NCI-H510A (cell line): ENCODE measurements around the gene ZNF486.
"Not testable (repeated sequence)": the region's sequence is repeated elsewhere in the genome, so short reads cannot be mapped to it uniquely, and the experiment has no call there.

Experiments used
- DNase-seq: peaks from one replicate; lab custom pipeline; 2025; lab: John Stamatoyannopoulos, UW

ZNF486 gene

DNA sequence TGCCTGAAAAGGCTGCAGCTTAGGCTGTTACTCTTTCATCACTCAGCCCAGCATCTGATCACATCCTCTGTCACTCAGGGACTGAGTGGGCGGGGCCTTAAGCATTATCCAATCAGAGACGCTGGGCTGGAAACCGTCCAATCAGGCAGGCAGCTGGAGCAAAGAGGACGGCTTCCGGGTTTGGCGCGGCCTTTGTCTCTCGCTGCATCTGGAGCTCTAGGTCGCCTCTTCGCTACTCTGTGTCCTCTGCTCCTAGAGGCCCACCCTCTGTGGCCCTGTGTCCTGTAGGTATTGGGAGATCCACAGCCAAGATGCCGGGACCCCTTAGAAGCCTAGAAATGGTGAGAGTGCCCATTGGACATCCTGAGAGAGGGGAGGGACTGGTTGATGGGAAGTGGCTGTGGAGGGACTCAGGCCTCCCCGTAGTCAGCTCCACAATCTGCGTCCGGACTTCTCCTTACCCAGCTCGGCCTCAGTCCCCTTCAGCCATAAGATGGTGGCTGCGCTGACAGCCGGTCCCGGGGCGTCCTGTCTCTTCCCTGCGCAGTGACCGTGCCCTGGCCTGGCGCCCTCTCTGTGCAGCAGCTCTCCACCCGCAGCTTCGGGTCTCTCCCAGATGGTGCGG lies at the start of gene ZNF486:
Gene ZNF486, plus strand, starts transcription at position 195 of the 625 bp plus-strand sequence. Its CDS starts 117 bp downstream, at position 312.
- peak; percentile 55 for DNase-seq

DNA sequence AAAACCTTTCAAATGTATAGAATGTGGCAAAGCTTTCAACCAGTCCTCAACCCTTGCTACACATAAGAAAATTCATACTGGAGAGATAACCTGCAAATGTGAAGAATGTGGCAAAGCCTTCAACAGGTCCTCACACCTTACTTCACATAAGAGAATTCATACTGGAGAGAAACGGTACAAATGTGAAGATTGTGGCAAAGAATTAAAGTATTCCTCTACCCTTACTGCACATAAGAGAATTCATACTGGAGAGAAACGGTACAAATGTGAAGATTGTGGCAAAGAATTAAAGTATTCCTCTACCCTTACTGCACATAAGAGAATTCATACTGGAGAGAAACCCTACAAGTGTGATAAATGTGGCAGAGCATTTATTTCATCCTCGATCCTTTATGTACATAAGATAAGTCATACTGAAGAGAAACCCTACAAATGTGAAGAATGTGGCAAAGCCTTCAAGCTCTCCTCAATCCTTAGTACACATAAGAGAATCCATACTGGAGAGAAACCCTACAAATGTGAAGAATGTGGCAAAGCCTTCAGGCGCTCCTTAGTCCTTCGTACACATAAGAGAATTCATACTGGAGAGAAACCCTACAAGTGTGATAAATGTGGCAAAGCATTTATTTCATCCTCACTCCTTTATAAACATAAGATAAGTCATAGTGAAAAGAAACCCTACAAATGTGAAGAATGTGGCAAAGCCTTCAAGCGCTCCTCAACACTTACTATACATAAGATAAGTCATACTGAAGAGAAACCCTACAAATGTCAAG lies 48.8 kb upstream of the ZNF486 start:
- DNase-seq: not testable (repeated sequence)

DNA sequence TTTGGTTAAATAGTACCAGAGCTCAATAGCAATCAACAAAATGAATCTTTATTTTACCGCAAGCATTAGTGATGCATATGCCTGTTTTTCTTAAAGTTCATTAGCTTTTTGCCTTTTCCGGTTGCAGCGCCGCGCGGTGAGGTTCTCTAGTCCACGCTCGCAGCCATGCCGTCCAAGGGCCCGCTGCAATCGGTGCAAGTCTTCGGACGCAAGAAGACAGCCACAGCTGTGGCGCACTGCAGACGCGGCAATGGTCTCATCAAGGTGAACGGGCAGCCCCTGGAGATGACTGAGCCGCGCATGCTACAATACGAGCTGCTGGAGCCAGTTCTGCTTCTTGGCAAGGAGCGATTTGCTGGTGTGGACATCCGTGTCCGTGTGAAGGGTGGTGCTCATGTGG lies 42.1 kb upstream of the ZNF486 start:
- no peak for DNase-seq

DNA sequence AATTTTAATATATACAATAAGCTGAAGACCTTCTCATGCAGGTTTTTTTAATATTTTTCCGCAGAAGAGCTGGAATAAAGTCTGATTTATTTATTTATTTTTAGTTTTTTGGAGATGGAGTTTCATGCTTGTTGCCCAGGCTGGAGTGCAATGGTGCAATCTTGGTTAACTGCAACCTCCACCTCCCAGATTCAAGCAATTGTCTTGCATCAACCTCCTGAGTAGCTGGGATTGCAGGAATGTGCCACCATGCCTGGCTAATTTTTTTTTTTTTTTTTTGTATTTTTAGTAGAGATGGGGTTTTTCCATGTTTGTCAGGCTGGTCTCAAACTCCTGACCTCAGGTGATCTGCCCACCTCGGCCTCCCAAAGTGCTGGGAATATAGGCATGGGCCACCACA lies 34.1 kb upstream of the ZNF486 start:
- DNase-seq: not testable (repeated sequence)

DNA sequence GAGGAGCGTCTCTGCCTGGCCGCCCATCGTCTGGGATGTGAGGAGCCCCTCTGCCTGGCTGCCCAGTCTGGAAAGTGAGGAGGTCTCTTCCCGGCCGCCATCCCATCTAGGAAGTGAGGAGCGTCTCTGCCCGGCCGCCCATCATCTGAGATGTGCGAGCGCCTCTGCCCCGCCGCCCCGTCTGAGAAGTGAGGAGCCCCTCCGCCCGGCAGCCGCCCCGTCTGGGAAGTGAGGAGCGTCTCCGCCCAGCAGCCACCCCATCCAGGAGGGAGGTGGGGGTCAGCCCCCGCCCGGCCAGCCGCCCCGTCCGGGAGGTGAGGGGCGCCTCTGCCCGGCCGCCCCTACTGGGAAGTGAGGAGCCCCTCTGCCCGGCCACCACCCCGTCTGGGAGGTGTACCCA lies 29.3 kb upstream of the ZNF486 start:
- not testable (repeated sequence) for DNase-seq

DNA sequence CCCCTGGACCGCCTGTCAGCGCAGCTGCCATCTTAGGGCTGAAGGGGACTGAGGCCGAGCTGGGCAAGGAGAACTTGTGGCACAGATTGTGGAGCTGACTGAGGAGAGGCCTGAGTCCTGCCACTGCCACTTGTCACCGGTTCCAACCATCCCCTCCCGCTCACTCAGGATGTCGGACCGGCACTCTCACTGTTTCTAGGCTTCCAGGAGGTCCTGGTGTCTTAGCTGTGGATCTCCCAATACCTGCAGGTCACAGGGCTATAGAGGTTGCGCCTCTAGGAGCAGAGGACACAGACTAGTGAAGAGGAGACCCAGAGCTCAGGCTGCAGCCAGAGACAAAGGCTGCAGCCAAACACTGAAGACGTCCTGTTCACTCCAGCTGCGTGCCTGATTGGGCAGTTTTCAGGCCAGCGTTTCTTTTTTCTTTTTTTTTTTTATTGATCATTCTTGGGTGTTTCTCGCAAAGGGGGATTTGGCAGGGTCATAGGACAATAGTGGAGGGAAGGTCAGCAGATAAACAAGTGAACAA lies 15.3 kb upstream of the ZNF486 start:
- no peak for DNase-seq

DNA sequence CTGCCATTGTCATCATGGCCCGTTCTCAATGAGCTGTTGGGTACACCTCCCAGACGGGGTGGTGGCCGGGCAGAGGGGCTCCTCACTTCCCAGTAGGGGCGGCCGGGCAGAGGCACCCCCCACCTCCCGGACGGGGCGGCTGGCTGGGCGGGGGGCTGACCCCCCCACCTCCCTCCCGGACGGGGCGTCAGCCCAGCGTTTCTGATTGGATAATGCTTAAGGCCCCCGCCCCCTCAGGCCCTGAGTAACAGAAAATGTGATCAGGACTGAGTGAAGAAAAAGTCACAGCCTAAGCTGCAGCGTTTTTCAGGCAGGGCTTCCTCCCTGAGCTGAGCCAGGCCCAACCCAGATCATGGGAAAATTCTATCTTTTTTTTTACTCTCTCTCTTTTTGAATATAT lies 14.5 kb upstream of the ZNF486 start:
- DNase-seq: not testable (repeated sequence)

DNA sequence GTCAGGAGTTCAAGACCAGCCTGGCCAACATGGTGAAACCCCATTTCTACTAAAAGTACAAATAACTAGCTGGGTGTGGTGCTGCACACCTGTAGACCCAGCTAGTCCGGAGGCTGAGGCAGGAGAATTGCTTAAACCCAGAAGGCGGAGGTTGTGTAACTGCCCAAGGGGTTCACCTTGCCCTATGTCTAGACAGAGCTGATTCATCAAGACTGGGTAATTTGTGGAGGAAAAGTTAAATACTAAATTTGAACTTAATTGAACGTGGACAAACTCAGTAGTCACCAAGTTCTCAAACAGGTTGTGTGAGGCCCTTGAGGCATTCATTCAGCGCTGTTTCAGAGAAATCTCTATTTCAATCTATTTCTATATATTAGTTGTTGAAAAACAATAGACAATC lies 13.7 kb upstream of the ZNF486 start:
- no peak for DNase-seq

DNA sequence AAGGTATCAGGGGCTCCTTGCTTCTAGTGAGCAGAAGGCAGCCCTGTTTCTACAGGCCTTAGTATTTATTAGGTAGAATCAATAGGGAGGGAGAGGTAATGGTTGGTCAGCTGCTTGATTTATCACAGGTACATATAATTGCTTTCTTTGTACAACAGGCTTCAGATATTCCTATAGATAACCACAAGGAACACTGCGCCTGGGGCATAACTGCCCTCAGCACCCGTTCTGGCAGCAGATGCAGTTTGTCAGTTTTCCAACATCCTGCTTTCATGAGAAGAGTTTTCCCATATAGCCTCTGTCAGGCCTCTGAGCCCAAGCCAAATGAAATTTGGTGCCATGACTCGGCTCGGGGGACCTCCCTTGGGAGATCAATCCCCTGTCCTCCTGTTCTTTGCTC lies 12.4 kb upstream of the ZNF486 start:
- DNase-seq: no peak

DNA sequence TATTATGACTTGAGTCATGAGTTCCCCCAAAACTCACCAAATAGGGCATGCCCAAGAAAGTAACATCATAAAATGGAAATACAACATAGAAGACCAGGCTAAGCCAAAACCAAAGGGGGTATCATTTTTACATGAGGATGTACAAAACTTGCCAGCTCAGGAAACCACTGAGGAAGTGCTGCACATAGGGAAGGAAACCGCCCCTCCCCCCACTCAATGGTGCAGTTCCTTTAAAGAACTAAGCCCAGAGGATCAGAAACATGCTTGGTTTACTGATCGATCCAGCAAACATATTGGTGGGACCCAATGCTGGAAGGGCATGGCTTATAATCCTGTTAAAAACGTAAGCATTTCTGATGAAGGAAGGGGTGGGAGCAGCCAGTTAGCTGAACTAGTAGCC lies 4.2 kb upstream of the ZNF486 start:
- no peak for DNase-seq

DNA sequence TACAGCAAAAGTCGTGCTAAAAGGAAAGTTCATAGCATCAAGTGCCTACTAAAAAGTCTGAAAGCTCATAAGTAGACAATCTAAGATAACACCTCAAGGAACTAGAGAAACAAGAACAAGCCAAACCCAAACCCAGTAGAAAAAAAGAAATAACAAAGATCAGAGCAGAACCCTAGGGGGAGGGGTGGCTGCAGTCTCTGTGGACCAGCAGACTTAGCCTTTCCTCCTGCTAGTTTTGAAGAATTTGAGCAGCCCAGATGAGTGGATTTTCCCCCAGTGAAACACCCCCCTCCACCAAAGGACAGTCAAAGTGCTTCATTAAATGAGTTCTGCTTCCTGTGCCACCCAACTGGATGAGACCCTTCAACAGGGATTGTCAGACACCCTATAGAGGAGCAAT lies 2.6 kb upstream of the ZNF486 start:
- no peak for DNase-seq

DNA sequence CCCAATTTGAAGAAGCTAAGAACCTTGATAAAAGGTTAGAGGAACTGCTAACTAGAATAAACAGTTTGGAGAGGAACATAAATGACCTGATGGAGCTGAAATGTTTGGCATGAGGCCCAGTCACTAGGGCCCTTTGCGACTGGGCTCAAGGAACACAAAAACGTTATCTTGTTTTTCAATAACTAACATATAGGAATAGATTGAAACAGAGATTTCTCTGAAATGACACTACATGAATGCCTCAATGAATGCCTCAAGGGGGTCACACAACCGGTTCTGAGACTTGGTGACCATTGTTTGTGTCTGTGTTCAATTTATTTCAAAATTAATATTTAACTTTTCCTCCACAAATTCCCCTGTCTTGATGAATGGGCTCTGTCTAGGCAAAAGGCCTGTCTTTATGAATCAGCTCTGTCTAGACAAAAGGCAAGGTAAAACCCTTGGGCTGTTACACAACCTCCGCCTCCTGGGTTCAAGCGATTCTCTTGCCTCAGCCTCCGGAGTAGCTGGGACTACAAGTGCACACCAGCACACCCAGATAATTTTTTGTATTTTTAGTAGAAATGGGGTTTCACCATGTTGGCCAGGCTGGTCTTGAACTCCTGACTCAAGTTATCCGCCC lies 932 bp upstream of the ZNF486 start:
- DNase-seq: no peak

DNA sequence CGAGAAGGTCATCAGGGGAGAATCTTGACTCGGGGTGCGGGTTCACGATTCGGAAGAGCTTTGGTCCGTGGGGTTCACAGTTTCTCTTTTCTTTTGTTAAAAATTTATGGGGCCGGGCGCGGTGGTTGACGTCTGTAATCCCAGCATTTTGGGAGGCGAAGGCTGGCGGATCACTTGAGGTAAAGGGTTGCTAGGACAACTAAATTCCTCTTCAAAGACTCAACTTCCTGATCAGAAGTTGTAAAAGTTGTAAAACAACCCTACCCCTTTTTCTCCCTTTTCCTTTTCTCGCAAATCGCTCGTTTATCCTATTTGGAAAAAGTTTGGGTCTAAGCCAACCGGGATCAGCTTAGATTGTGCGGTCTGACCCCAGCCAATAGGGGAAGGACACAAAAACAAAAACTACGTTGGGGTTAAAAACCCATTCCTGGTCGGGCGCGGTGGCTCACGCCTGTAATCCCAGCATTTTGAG lies 673 bp downstream of the ZNF486 start:
- DNase-seq: no peak

DNA sequence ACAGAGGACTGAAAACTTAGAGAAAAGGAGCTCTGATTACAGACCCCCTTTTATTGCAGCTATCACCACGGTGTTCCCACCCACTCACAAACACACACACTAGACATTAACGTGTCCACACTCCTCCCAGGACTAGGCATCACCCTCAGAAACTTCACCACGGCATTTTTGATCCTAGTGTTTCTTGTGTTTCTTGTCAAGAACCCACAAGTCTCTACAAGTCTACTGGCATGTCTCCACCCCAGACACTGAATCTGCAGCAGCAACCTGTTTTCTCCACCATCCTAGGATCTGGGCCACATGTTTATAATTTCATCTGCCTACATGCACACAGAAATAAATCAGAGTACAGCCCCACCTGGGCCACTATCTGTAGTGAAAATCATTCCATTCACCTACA lies 4.3 kb downstream of the ZNF486 start:
- no peak for DNase-seq

DNA sequence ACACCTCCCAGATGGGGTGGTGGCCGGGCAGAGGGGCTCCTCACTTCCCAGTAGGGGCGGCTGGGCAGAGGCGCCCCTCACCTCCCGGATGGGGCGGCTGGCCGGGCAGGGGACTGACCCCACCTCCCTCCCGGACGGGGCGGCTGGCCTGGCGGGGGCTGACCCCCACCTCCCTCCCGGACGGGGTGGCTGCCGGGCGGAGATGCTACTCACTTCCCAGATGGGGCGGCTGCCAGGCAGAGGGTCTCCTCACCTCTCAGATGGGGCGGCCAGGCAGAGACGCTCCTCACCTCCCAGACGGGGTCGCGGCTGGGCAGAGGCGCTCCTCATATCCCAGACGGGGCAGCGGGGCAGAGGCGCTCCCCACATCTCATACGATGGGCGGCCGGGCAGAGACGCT lies 8.8 kb downstream of the ZNF486 start:
- DNase-seq: not testable (repeated sequence)

DNA sequence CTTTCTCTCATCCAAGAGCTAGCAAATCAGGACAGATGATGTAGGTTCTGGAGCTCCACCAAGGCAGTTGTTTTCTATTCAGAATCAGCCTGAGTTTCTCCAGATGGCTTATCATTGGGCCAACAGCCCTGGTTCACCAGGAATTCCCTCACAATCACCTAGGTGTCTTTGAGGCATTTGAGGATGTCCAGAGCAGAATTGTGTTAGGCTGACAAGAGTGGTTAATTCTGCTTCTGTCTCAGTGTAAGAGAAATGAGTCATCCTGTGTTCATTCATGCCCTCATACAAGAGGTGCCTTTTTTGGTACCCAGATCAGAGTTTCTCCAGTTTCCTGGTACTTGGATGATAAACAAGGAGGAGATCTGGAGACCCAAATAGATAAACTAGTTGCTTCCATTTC lies 12.9 kb downstream of the ZNF486 start:
- not testable (repeated sequence) for DNase-seq

DNA sequence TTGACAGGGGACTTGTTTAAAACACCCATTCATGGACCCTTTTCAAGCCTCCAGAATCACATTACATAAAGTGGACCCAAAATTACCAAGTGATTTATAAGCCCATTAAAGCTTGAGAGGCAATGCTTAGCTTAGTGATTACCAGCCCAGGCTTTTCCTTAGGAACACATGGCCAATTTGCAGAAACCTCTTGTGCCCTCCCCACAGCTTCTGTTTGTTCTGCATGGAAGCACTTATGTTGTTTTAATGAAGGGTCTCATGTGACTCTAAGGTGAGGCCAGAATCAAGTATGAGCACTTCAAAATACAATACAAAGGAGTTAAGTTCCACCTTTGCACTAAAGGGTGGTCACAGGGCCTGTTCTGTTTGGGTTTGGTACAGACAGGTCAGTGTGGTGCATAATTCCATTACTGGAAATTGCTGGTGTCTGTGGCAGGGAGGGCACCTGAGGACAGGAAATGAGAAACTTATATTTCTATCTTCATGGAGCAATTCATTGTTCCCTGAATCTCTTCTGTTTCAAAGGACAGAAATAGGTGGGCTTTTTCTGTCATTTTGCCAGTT lies 15.3 kb downstream of the ZNF486 start:
- DNase-seq: no peak

DNA sequence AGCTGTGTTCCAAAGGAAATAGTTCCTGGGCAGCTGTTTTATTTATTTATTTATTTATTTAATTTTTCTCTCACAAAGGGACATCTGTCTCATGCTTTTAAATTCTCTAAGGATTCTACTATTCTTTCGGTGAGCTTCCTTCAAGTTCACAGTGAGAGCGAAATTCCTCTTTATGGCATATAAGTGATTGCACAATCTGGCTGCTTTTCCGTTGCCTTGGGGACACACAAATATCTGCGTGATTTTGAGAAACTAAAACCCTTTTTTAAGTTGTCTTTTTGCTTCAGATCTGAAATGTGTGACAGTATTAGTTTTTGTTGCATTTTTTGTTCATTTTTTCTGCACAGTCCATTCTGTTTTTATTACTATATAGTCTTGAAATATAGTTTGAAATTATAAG lies 19.2 kb downstream of the ZNF486 start:
- DNase-seq: no peak

DNA sequence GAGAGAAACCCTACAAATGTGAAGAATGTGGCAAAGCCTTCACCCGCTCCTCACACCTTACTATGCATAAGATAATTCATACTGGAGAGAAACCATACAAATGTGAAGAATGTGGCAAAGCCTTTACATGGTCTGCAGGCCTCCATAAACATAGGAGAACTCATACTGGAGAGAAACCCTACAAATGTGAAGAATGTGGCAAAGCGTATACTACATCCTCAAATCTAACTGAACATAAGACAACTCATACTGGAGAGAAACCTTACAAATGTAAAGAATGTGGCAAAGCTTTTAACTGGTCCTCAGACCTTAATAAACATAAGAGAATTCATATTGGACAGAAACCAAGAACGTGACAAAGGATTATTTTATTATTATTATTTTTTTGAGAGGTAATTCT lies 30.7 kb downstream of the ZNF486 start:
- DNase-seq: no peak

DNA sequence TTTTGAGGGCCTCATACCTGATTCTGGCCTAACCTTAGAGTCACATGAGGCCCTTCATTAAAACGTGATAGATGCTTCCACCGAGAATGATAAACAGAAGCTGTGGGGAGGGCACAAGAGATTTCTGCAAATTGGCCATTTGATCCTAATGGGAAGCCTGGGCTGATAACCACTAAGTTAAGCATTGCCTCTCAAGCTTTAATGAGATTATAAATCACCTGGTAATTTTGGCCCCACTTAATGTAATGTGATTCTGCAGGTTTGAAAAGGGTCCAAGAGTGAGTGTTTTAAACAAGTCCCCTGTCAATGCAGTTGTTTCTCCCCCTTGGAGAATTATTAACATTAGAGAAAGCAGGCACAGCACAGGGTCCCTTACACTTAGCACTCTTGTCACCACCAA lies 42.0 kb downstream of the ZNF486 start:
- DNase-seq: no peak

DNA sequence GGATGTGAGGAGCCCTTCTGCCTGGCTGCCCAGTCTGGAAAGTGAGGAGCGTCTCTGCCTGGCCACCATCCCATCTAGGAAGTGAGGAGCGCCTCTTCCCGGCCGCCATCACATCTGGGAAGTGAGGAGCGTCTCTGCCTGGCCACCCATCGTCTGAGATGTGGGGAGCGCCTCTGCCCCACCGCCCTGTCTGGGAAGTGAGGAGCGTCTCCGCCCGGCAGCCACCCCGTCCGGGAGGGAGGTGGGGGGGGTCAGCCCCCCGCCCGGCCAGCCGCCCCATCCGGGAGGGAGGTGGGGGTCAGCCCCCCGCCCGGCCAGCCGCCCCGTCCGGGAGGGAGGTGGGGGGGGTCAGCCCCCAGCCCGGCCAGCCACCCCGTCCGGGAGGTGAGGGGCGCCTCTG lies 47.4 kb downstream of the ZNF486 start:
- not testable (repeated sequence) for DNase-seq

DNA sequence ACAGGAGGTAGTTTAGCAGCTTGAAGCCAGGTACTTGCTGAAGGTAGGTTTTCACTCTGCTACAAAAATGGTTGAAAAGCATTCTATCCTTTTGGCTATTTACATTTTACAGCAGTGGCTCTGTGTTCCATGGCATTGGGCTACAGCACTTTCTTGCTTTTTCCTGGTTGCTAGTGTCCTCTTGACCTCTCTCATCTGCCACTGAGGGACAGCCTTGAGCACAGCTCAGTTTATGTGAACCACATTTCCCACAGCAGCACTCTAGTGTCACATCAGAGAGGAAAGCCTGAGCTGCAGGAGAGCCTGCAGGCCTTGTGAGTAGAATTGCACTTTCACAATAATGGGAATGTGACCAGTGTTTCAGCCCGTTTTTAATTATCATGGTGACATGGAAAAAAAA lies 54.6 kb downstream of the ZNF486 start:
- DNase-seq: not testable (repeated sequence)

DNA sequence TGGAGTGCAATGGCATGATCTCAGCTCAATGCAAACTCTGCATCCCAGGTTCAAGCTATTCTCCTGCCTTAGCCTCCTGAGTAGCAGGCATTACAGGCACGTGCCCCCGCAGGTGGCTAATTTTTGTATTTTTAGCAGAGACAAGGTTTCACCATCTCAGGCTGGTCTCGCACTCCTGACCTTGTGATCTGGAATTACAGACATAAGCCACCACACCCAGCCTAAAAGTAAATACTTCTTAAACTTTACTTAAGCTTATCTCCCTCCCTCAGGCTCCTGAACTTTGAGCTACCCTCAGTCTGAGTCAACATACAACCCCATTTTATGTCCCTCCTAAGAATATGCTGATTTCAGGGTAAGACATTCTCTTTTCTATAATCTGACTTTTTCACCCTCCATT lies 66.1 kb downstream of the ZNF486 start:
- no peak for DNase-seq
